HG02610 (cell line): ENCODE measurements around the gene SLC16A3.
"Not testable (repeated sequence)": the region's sequence is repeated elsewhere in the genome, so short reads cannot be mapped to it uniquely, and the experiment has no call there.

Source experiments
- ATAC-seq: cut with Tn5 transposase; IDR thresholded peaks from one replicate; pipeline ENCODE4 v1.9.1; 2021; ENCODE audit warnings: mild to moderate bottlenecking, moderate library complexity; ENCODE audit not compliant: unreplicated experiment

SLC16A3 gene

GRCh38 chr17:82203920-82204319, 24.9 kb upstream of the SLC16A3 start:
- ATAC-seq, result no peak

DNA sequence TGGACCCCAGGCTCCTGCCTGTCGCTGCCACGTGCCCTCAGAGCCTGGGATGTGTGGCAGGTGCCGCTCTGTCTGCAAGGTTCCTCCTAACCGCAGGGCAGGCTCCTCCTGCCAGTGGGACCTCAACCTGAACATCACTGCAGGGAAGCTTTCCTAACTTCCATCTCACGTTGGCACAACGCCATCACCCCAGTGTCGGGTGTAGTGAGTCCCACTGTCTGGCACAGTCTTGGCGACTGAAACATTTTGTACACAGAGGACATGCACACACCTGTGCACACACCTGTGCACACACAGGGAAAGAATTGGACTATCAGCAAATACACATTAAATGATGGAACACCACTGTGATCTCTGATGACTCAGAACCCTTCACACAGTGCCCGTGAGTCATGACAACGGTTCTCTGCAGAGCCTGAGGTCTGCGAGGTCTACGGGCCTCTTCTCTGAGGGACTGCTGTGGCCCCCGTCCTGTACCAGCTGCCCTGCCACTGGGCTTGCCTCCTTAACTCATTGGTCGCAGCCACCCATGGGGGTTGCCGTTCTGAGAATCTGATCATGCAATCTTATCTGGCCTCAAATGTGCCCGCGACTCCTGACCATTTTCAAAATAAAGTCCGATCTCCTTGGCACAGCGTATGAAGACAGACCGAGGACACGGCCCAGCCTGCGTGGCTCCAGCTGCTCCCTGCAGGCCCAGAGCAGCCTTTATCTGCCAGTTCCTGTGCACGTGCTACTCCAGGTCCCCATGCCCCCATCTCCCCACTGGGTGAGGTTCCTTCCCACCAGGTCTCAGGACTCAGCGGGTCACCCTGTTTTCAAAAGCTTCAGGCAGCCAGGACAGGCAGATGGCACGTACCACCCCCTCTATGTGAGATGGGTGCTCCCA, 23.8 kb upstream of the SLC16A3 start:
- no peak for ATAC-seq

GRCh38 chr17:82205720-82206508, 22.9 kb upstream of the SLC16A3 start:
- ATAC-seq, result peak; percentile 71

DNA sequence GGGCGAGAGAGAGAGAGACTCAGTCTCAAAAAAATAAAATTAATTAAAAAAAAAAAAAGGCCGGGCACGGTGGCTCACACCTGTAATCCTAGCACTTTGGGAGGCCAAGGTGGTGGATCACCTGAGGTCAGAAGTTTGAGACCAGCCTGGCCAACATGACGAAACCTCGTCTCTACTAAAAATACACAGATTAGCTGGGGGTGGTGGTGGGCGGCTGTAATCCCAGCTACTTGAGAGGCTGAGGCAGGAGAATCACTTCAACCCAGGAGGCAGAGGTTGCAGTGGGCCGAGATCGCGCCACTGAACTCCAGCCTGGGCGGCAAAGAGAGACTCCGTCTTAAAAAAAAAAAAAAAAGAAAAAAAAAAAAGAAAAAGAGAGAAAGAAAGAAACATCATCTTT, 18.2 kb upstream of the SLC16A3 start:
- ATAC-seq, result not testable (repeated sequence)

- ATAC-seq, result peak; percentile 66
Observed at GRCh38 chr17:82212331-82213250, 16.3 kb upstream of the SLC16A3 start, which contains the start of gene CCDC57. TSS of gene CCDC57 (minus strand) at chr17:82212842. CDS start at chr17:82201944, 10,898 bp downstream.

- ATAC-seq, result no peak
Observed at GRCh38 chr17:82213251-82214011, 15.4 kb upstream of the SLC16A3 start.

- no peak for ATAC-seq
Observed at GRCh38 chr17:82214012-82214628, 14.7 kb upstream of the SLC16A3 start.

DNA sequence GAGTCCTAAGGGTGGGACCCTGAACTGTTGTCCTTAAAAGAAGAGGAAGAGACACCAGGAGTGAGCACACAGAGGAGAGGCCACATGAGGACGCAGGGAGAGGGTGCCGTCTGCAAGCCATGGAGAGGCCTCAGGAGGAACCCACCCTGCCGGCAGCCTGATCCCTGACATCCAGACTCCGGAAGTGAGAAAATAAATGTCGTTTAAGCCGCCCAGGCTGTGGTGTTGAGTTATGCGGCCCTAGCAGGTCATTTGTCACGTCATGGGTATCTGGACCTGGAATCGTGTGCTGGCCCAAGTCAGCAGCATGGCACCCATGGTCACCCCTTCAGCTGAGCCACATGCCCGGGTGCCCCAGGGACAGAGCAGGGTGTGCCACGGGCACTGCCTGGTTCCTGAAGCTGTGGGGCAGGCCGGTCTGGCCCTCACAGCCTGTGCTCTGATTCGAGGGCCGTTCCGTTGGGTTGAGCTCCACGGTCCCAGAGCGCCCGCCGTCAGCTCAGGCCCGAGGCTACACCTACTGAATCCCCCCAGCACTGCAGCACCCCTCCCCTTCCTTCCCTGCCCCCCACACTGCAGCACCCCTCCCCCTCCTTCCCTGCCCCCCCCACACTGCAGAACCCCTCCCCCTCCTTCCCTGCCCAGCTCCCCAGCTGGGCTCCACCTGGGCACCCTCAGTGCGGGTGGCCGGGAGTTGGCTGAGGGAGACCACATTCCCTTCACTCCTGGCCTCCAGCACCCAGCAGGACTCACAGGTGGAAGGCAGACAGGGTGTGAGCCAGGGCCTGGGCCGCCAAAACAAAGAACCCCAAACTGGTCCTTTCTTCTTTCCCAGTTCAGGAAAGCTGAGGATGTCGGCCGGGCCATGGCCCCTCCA, 13.5 kb upstream of the SLC16A3 start:
- ATAC-seq, result no peak

DNA sequence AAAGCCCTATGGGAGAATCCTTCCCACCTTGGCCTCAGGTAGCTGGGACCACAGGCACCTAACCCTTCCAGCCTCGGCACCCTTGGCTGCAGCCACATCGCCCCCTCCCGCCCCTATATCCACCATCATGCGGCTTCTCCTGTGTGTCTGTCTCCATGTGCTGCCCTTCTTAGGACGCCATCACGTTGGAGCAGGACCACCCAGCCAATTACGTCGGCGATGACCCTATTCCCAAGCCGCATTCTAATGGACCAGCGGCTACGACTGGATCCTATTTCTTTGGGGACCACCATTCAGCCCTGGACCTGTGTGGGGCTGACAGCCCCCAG, 12.9 kb upstream of the SLC16A3 start:
- ATAC-seq, result no peak

GRCh38 chr17:82216301-82217119, 12.3 kb upstream of the SLC16A3 start:
- no peak for ATAC-seq

GRCh38 chr17:82217120-82217529, 11.7 kb upstream of the SLC16A3 start:
- ATAC-seq, result no peak

- no peak for ATAC-seq
Observed at GRCh38 chr17:82217530-82218204, 11.2 kb upstream of the SLC16A3 start.

DNA sequence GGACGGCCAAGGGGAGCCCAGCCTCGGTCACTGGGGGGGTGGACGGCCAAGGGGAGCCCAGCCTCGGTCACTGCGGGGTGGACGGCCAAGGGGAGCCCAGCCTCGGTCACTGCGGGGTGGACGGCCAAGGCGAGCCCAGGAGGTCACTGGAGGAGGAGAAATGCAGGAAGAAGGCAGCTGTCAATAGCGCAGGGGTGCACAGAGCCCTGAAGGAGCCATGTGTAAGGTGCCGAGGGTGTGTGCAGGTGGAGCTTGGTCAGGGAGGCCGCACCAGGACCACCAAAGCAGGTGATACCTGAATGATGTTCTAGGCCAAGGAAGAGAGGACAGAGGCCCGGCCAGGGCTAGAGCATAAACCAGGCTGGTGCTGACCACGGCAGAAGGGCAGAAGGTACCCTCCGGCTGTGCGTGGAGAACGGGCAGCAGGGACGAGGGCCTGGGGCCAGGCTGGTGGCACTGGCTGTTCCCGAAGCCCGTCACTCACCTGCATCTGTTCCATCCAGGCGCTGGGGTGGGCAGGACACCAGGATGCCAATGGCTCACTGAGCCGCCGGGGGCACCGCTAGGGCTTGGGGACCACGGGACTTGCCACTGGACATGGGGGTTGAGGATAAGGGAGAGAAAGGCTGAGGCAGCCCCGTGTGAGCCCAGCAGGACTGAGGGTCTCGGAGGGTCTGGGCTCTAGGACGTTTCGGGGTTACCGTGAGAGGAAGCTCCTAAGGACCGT, 10.3 kb upstream of the SLC16A3 start:
- ATAC-seq, result no peak

DNA sequence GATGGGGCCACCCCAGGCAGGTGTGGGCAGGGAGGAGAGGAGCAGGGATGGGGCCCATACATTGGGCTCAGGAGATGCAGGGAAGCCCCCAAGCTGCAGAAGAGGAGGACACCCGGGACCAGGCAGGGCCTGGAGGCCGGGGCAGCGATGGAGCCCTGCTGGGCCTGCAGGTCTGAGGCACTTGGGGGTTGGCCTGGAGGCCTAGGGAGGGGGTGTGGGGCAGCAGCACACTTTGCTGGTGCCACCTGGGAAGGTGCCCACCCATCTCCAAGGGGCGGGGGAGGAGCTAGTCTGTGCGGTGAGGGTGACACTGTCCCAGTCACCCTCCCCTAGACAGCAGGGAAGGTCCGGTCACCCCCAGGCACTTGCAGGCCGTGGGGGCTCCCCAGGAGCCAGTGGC, 9.8 kb upstream of the SLC16A3 start:
- ATAC-seq, result no peak

GRCh38 chr17:82219753-82220709, 8.8 kb upstream of the SLC16A3 start:
- ATAC-seq, result no peak
